K562 (cell line): ENCODE measurements around the gene RPL29. TPM values are rescaled to one million over a fixed set of nuclear protein-coding genes. Genes with fewer than 3 reads are reported as not detected.

Experiments used
- BHLHE40 ChIP-seq: IDR thresholded peaks from 2 replicates; pipeline ENCODE4 v1.6.1; 2011; ENCODE audit warnings: low read length, improper control_type of control experiment
- BMI1 ChIP-seq: fragments of 150-350 bp; IDR thresholded peaks from 2 replicates; pipeline ENCODE4 v1.6.1; 2014; ENCODE audit warnings: low read length
- EP300 ChIP-seq: IDR thresholded peaks from 2 replicates; pipeline ENCODE4 v1.6.1; 2012; ENCODE audit warnings: low read length, improper control_type of control experiment
- EP400 ChIP-seq: fragments of 450-650 bp; IDR thresholded peaks from 2 replicates; pipeline ENCODE4 v1.6.1; 2017; ENCODE audit warnings: antibody characterized with exemption, mild to moderate bottlenecking, moderate library complexity
- ETV5 ChIP-seq: sonication (generic); formaldehyde crosslinking; IDR thresholded peaks from 2 replicates; pipeline ENCODE4 v1.4.0; 2020; ENCODE audit warnings: low read depth, mild to moderate bottlenecking, missing genetic modification reagents
- FOXJ2 ChIP-seq: fragments of 200-800 bp; sonication (Bioruptor generic); IDR thresholded peaks from 2 replicates; pipeline ENCODE4 v1.6.1; 2016; ENCODE audit warnings: missing genetic modification characterization, missing compliant biosample characterization
- GABPA ChIP-seq: fragments of 200-800 bp; sonication (Bioruptor generic); conservative IDR thresholded peaks from 2 replicates; pipeline ENCODE4 v1.6.1; 2016; ENCODE audit warnings: low read depth, missing genetic modification characterization, missing compliant biosample characterization
- L3MBTL2 ChIP-seq: fragments of 450-650 bp; IDR thresholded peaks from 2 replicates; pipeline ENCODE4 v1.6.1; 2016; ENCODE audit warnings: mild to moderate bottlenecking, moderate library complexity
- MBD2 ChIP-seq: sonication (generic); IDR thresholded peaks from 2 replicates; pipeline ENCODE4 v1.6.1; 2016; ENCODE audit warnings: low read depth, borderline replicate concordance
- MEIS2 ChIP-seq: fragments of 450-650 bp; IDR thresholded peaks from 2 replicates; pipeline ENCODE4 v1.6.1; 2014; ENCODE audit warnings: mild to moderate bottlenecking; ENCODE audit not compliant: partially characterized antibody
- NEUROD1 ChIP-seq: fragments of 150-350 bp; IDR thresholded peaks from 2 replicates; pipeline ENCODE4 v1.6.1; 2014; ENCODE audit warnings: borderline replicate concordance, low read length, low read depth; ENCODE audit not compliant: partially characterized antibody
- NR4A1 ChIP-seq, 2 experiments: fragments of 250-450 bp in 1 of 2; fragments of 450-650 bp in 1 of 2; sonication (Bioruptor Pico) in 1 of 2; IDR thresholded peaks; 2 replicates each; pipeline versions ENCODE4 v1.4.0 to v1.6.1; 2016 to 2020; ENCODE audit warnings: mild to moderate bottlenecking in 2 of 2, missing compliant biosample characterization in 1 of 2, missing genetic modification characterization in 1 of 2, moderate library complexity in 1 of 2
- PKNOX1 ChIP-seq: fragments of 450-650 bp; IDR thresholded peaks from 2 replicates; pipeline ENCODE4 v1.6.1; 2016
- PML ChIP-seq: IDR thresholded peaks from 2 replicates; pipeline ENCODE4 v1.6.1; 2012; ENCODE audit warnings: low read length, inconsistent platforms
- SOX6 ChIP-seq: fragments of 450-650 bp; IDR thresholded peaks from 2 replicates; pipeline ENCODE4 v1.6.1; 2014; ENCODE audit warnings: mild to moderate bottlenecking
- TBL1XR1 ChIP-seq, 2 experiments: IDR thresholded peaks; 2 replicates each; pipeline ENCODE4 v1.6.1; 2012; ENCODE audit warnings: improper control_type of control experiment in 2 of 2, low read length in 2 of 2, mild to moderate bottlenecking in 1 of 2
- TCF3 ChIP-seq: sonication (generic); formaldehyde crosslinking; IDR thresholded peaks from 2 replicates; pipeline ENCODE4 v1.4.0; 2020; ENCODE audit warnings: mild to moderate bottlenecking, missing genetic modification reagents
- THRB ChIP-seq: fragments of 450-650 bp; formaldehyde crosslinking; conservative IDR thresholded peaks from 2 replicates; pipeline ENCODE4 v1.4.0; 2022; ENCODE audit warnings: mild to moderate bottlenecking, missing genetic modification characterization
- TRIM24 ChIP-seq, 2 experiments: fragments of 450-650 bp; IDR thresholded peaks; 2 replicates each; pipeline ENCODE4 v1.6.1; 2016
- ZMIZ1 ChIP-seq, 2 experiments: fragments of 150-350 bp in 1 of 2; IDR thresholded peaks; 2 replicates each; pipeline ENCODE4 v1.6.1; 2012 to 2016; ENCODE audit warnings: low read depth in 2 of 2, low read length in 2 of 2, mild to moderate bottlenecking in 1 of 2, moderate library complexity in 1 of 2
- ZNF232 ChIP-seq: sonication (generic); formaldehyde crosslinking; IDR thresholded peaks from 2 replicates; pipeline ENCODE4 v1.8.0; 2022; ENCODE audit warnings: mild to moderate bottlenecking, missing genetic modification reagents
- ZNF24 ChIP-seq: fragments of 450-650 bp; IDR thresholded peaks from 2 replicates; pipeline ENCODE4 v1.6.1; 2016
- ZNF431 ChIP-seq: sonication (generic); formaldehyde crosslinking; IDR thresholded peaks from 2 replicates; pipeline ENCODE4 v1.8.0; 2022; ENCODE audit warnings: mild to moderate bottlenecking, missing genetic modification reagents
- polyA plus RNA-seq, 8 experiments: library from polyadenylated mRNA; depleted of rRNA in 4 of 8; stranded (reverse) in 5 of 8; unstranded in 3 of 8; fragments of >200 nt; fragmentation: Nextera tagmentation in 2 of 8; fragmentation: Illumina TruSeq in 1 of 8; extraction: Ambion mirVana in 2 of 8; extraction: Trizol in 1 of 8; gene quantifications; 2 replicates each; pipeline versions ENCODE4 v1.2.1 to v1.2.3, GENCODE V29; 2011 to 2014; ENCODE audit warnings: inconsistent platforms in 1 of 8, missing spikeins in 1 of 8
- total RNA-seq, 7 experiments: library from RNA; depleted of rRNA in 6 of 7; stranded (reverse); fragments of >200 nt in 6 of 7; fragmentation: Illumina TruSeq in 2 of 7; extraction: Trizol in 2 of 7; gene quantifications; 2 replicates each; pipeline versions ENCODE4 v1.2.1 to v1.2.3, GENCODE V29; 2011 to 2021; ENCODE audit warnings: low replicate concordance in 1 of 7

The RPL29 gene
- total and polyA plus RNA-seq, 9 of the 15 experiments (the other 6 are each of a cell fraction or from before 2014, with no cell fraction given), result 568 to 1,475 (median 1,104) TPM

- peak; percentile 68 for TF ChIP-seq NEUROD1
- 0 out of 2 replicates have a peak, but pooled peaks have one; percentile 16 for TF ChIP-seq SOX6
- 0 out of 2 replicates have a peak, but pooled peaks have one; percentile 31 for TF ChIP-seq THRB
- TF ChIP-seq TBL1XR1 (IDR thresholded peaks at IDR 0.05; ENCODE audit: low read length in 2 of 2), result peak in 1 of 2 experiments; percentile 60; a peak in 2 of 4 replicates
- TF ChIP-seq ZNF431 (CRISPR knock-in tag), result 0 out of 2 replicates have a peak, but pooled peaks have one; percentile 22
- TF ChIP-seq FOXJ2 (tag), result 0 out of 2 replicates have a peak, but pooled peaks have one; percentile 32
- peak in 1 of 2 experiments; percentile 61; a peak in 1 of 4 replicates for TF ChIP-seq ZMIZ1 (IDR thresholded peaks at IDR 0.05; ENCODE audit: low read depth in 2 of 2, low read length in 2 of 2)
- TF ChIP-seq PML, result peak; percentile 75; the same call in 1 of the 2 replicates
- TF ChIP-seq BMI1, result no peak
- TF ChIP-seq NR4A1 (CRISPR knock-in tag; IDR thresholded peaks at IDR 0.05), result no peak
- TF ChIP-seq NR4A1 (tag; IDR thresholded peaks at IDR 0.05), result 0 out of 2 replicates have a peak, but pooled peaks have one; percentile 35
- TF ChIP-seq L3MBTL2, result peak; percentile 35; the same call in 1 of the 2 replicates
- no peak for TF ChIP-seq ZNF232 (CRISPR knock-in tag)
- TF ChIP-seq MEIS2, result no peak
- TF ChIP-seq BHLHE40, result peak; percentile 49; the same call in 1 of the 2 replicates
- peak in 1 of 2 experiments; percentile 97; a peak in 2 of 4 replicates for TF ChIP-seq TRIM24 (IDR thresholded peaks at IDR 0.05)
- peak; percentile 26; the same call in 1 of the 2 replicates for TF ChIP-seq TCF3 (CRISPR knock-in tag)
- TF ChIP-seq EP300, result peak; percentile 55
- peak; percentile 99 for TF ChIP-seq GABPA (tag)
- TF ChIP-seq ZNF24, result peak; percentile 51; the same call in 1 of the 2 replicates
- peak; percentile 70; the same call in 1 of the 2 replicates for TF ChIP-seq MBD2
- peak; percentile 93 for TF ChIP-seq ETV5 (CRISPR knock-in tag)
- TF ChIP-seq EP400, result peak; percentile 98
- TF ChIP-seq PKNOX1, result peak; percentile 74
Observed at GRCh38 chr3:51995346-51996163, at the start of gene RPL29 (continued).
